Trophoblast cell (in vitro differentiated cells and primary cell): ENCODE results near the gene SLC16A12.
"Not testable (repeated sequence)": the region's sequence is repeated elsewhere in the genome, so short reads cannot be mapped to it uniquely, and the experiment has no call there.

Experiments used
- DNase-seq, 2 donors: peaks; one replicate each; pipeline ENCODE4 v3.0.0-alpha.2; 2016
- H2AFZ ChIP-seq: 2 replicates; pipeline ENCODE4 v1.6.1; 2013; ENCODE audit warnings: low read length, moderate library complexity, mild to moderate bottlenecking; ENCODE audit not compliant: insufficient read depth, poor library complexity
- H2AK5ac ChIP-seq: 2 replicates; pipeline ENCODE4 v1.6.1; 2013; ENCODE audit warnings: mild to moderate bottlenecking, low read length
- H2BK120ac ChIP-seq: 2 replicates; pipeline ENCODE4 v1.6.1; 2013; ENCODE audit warnings: low read length, mild to moderate bottlenecking, moderate library complexity; ENCODE audit not compliant: insufficient read depth, poor library complexity
- H2BK12ac ChIP-seq: 2 replicates; pipeline ENCODE4 v1.6.1; 2013; ENCODE audit warnings: mild to moderate bottlenecking, low read length, moderate library complexity
- H2BK5ac ChIP-seq: 2 replicates; pipeline ENCODE4 v1.6.1; 2013; ENCODE audit warnings: low read length, low read depth, moderate library complexity, mild to moderate bottlenecking; ENCODE audit not compliant: poor library complexity
- H3K14ac ChIP-seq: 2 replicates; pipeline ENCODE4 v1.6.1; 2013; ENCODE audit warnings: mild to moderate bottlenecking, low read length
- H3K18ac ChIP-seq: 2 replicates; pipeline ENCODE4 v1.6.1; 2013; ENCODE audit warnings: mild to moderate bottlenecking, low read length
- H3K23ac ChIP-seq: 2 replicates; pipeline ENCODE4 v1.6.1; 2013; ENCODE audit warnings: low read length
- H3K27ac ChIP-seq: 2 replicates; pipeline ENCODE4 v1.5.1; 2013; ENCODE audit warnings: low read depth, mild to moderate bottlenecking, inconsistent platforms, low read length, moderate library complexity
- H3K27me3 ChIP-seq: 2 replicates; pipeline ENCODE4 v1.6.1; 2013; ENCODE audit warnings: inconsistent platforms, mild to moderate bottlenecking, low read length, moderate library complexity; ENCODE audit not compliant: insufficient read depth
- H3K36me3 ChIP-seq, 2 experiments: 1 replicate in 1 of 2; 2 replicates in 1 of 2; pipeline ENCODE4 v1.6.1; 2013; ENCODE audit warnings: low read length in 2 of 2, mild to moderate bottlenecking in 2 of 2, moderate library complexity in 1 of 2; ENCODE audit not compliant: insufficient read depth in 2 of 2, control insufficient read depth in 1 of 2
- H3K4ac ChIP-seq: 2 replicates; pipeline ENCODE4 v1.6.1; 2013; ENCODE audit warnings: low read depth, mild to moderate bottlenecking, low read length, moderate library complexity
- H3K4me1 ChIP-seq, 2 experiments: 1 replicate in 1 of 2; 2 replicates in 1 of 2; pipeline ENCODE4 v1.6.1; 2013; ENCODE audit warnings: low read length in 2 of 2, mild to moderate bottlenecking in 2 of 2, moderate library complexity in 1 of 2; ENCODE audit not compliant: insufficient read depth in 2 of 2, control insufficient read depth in 1 of 2
- H3K4me2 ChIP-seq: 2 replicates; pipeline ENCODE4 v1.6.1; 2013; ENCODE audit warnings: inconsistent platforms, mild to moderate bottlenecking, low read length, moderate library complexity
- H3K4me3 ChIP-seq: 2 replicates; pipeline ENCODE4 v1.5.1; 2013; ENCODE audit warnings: mild to moderate bottlenecking, low read depth, low read length, inconsistent platforms
- H3K79me1 ChIP-seq: one replicate; pipeline ENCODE4 v1.6.1; 2013; ENCODE audit warnings: low read length
- H3K79me2 ChIP-seq: 2 replicates; pipeline ENCODE4 v1.6.1; 2013; ENCODE audit warnings: low read length, mild to moderate bottlenecking; ENCODE audit not compliant: control insufficient read depth, insufficient read depth, poor library complexity
- H3K9ac ChIP-seq: 2 replicates; pipeline ENCODE4 v1.6.1; 2013; ENCODE audit warnings: mild to moderate bottlenecking, low read length
- H3K9me3 ChIP-seq: 2 replicates; pipeline ENCODE4 v1.6.1; 2013; ENCODE audit warnings: low read depth, mild to moderate bottlenecking, control low read depth, inconsistent platforms, low read length; ENCODE audit not compliant: insufficient read depth
- H4K12ac ChIP-seq: 2 replicates; pipeline ENCODE4 v1.6.1; 2013; ENCODE audit warnings: low read depth, mild to moderate bottlenecking, low read length, moderate library complexity
- H4K8ac ChIP-seq: 2 replicates; pipeline ENCODE4 v1.6.1; 2013; ENCODE audit warnings: low read depth, mild to moderate bottlenecking, low read length, moderate library complexity
- H4K91ac ChIP-seq: one replicate; pipeline ENCODE4 v1.6.1; 2013; ENCODE audit warnings: low read depth, mild to moderate bottlenecking, low read length, moderate library complexity
- WGBS: extraction: QIAGEN DNeasy Blood & Tissue Kit; methylation state at CpG from one replicate; pipeline ENCODE4 v1.1.7; 2013; ENCODE audit warnings: missing lambda C conversion rate; ENCODE audit not compliant: insufficient read length, insufficient coverage; ENCODE audit errors: extremely low coverage; 5-methylcytosine and 5-hydroxymethylcytosine counted together

Gene SLC16A12

DNA sequence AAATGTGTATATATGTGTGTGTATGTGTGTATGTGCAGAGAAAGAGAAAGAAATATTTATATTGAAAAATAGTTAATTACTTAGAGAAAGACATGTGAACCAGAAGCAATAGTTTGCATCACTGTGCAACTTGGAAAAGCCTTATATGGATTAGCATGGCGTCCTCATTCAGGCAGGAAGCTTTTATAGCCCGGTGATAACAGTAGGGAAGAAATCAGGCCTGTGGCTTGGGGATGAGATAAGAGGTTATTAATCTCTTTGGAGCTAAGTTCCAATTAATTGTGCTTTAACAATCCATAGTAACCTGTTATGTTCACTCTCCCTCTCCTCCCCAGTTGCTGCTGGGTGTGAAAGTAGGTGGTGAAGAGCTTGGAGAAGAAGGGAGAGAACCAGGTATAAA lies 84.5 kb downstream of the SLC16A12 start:
- Histone ChIP-seq H3K27me3 (no peaks in the 10 kb centered on the region), H3K36me3 (no peaks in the 10 kb centered on the region), H3K4ac (no peak overlapping the region), H4K91ac (no peak overlapping the region), H2BK120ac (no peak overlapping the region), H3K9me3 (no peaks in the 10 kb centered on the region), H4K8ac (no peak overlapping the region), H2BK12ac (no peak overlapping the region), H3K4me3 (no peak overlapping the region), H2AFZ (no peak overlapping the region), H3K9ac (no peak overlapping the region), H3K79me1 (no peaks in the 10 kb centered on the region), H3K27ac (no peak overlapping the region), H3K79me2 (no peaks in the 10 kb centered on the region), H4K12ac (no peak overlapping the region), H3K18ac (no peak overlapping the region), H2BK5ac (no peak overlapping the region), H3K4me1 (no peaks in the 10 kb centered on the region), H3K14ac (no peak overlapping the region), H2AK5ac (no peak overlapping the region), H3K4me2 (no peak overlapping the region), H3K23ac (no peak overlapping the region)
- DNase-seq: no peak
- WGBS: no CpG with 5 or more reads among the region's 2 CpGs

DNA sequence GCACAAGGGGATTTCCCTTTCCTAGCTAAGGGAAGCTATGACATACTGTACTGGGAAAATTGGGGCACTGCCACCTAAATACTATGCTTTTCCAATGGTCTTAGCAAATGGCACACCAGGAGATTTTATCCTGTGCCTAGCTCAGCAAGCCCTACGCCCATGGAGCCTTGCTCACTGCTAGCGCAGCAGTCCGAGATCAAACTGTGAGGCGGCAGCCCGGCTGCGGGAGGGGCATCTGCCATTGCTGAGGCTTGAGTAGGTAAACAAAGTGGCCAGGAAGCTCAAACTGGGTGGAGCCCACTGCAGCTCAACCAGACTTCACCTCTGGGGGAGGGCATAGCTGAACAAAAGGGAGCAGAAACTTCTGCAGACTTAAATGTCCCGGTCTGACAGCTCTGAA lies 90.6 kb downstream of the SLC16A12 start:
- H3K36me3 ChIP-seq, H3K4me3 ChIP-seq, H2BK120ac ChIP-seq, H3K4me2 ChIP-seq, H3K9me3 ChIP-seq, H3K9ac ChIP-seq, H3K79me2 ChIP-seq, H3K27ac ChIP-seq, H3K14ac ChIP-seq, H2AFZ ChIP-seq, H4K8ac ChIP-seq, H3K18ac ChIP-seq, DNase-seq, H3K23ac ChIP-seq, H3K4ac ChIP-seq, H3K79me1 ChIP-seq, H2BK5ac ChIP-seq, H4K12ac ChIP-seq, H2BK12ac ChIP-seq, H3K4me1 ChIP-seq, H2AK5ac ChIP-seq, H3K27me3 ChIP-seq, H4K91ac ChIP-seq: not testable (repeated sequence)
- WGBS: no CpG with 5 or more reads among the region's 7 CpGs

DNA sequence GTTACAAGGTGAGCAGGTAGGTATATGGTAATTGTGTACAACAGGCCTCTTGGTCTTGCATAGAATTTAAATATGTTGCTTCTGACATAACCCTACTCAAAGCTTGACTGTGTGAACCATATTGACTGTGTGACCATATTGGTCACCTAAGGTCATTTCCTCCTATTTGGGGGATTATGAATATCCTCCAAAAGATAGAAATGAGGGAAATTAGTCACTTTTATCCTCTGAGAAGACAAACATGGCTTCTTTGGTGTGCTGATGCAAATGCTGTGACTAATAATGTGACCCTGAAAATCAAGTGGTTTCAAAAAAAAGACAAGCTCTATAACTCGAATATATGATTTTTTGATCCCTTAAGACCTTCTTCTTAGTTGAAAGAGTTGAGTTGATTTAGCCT lies 93.1 kb downstream of the SLC16A12 start:
- H4K91ac ChIP-seq: no peak overlapping the region
- no peaks in the 10 kb centered on the region for H3K36me3 ChIP-seq
- DNase-seq: no peak
- no peak overlapping the region for H4K8ac ChIP-seq
- no peaks in the 10 kb centered on the region for H3K4me1 ChIP-seq
- no peak overlapping the region for H3K18ac ChIP-seq
- no peak overlapping the region for H2BK12ac ChIP-seq
- no peak overlapping the region for H3K4ac ChIP-seq
- H2AK5ac ChIP-seq: no peak overlapping the region
- H2BK120ac ChIP-seq: no peak overlapping the region
- H4K12ac ChIP-seq: no peak overlapping the region
- no peak overlapping the region for H3K9ac ChIP-seq
- H3K79me2 ChIP-seq: no peaks in the 10 kb centered on the region
- no peak overlapping the region for H3K27ac ChIP-seq
- H3K9me3 ChIP-seq: peaks cover 6% of the 10 kb centered on the region
- H3K23ac ChIP-seq: no peak overlapping the region
- no peak overlapping the region for H2AFZ ChIP-seq
- H3K4me3 ChIP-seq: no peak overlapping the region
- no CpG with 5 or more reads among the region's 1 CpG for WGBS
- H3K79me1 ChIP-seq: no peaks in the 10 kb centered on the region
- no peak overlapping the region for H3K14ac ChIP-seq
- H2BK5ac ChIP-seq: no peak overlapping the region
- no peaks in the 10 kb centered on the region for H3K27me3 ChIP-seq
- H3K4me2 ChIP-seq: no peak overlapping the region

DNA sequence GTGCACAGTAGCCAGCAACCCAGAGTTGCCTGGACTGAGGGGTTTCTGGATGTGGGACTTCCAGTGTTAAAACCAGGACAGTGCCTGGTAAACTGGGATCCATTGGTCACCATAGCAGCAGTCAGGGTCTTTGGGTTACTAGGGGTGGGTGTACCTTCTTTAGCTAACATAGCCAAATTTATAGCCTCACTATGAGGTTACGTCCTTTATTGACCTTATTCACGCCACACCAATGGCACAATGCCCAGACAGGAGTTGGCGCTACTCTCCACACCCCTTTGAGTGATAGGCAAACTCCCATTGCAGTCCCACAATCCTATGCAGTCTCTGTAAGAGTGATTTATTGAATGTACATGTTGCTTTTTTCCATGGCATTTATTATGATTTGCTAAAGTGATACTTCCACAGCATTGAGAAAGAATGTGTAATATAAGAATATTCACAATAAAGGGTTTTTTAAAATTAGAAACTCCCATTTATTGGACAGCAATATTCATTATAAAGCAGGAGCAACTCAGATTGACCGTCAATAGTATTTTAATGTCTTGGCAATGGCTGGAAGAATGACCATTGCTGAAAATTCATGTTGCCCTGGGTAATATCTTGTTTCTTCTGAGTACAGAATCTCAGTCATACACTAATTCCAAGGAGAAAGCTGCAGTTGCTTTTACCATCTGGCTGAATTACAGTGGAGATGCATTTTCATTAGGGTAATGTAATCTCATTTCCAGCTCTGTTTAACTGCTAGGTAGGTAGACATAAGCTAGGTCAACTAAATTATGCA lies 95.0 kb downstream of the SLC16A12 start:
- H2AFZ ChIP-seq: no peak overlapping the region
- DNase-seq: no peak
- no CpG with 5 or more reads among the region's 4 CpGs for WGBS

More for the DNA sequence above, 95.0 kb downstream of the SLC16A12 start:
- Histone ChIP-seq H3K9me3 (peaks cover 6% of the 10 kb centered on the region), H3K36me3 (no peaks in the 10 kb centered on the region), H4K91ac (no peak overlapping the region), H3K14ac (no peak overlapping the region), H2BK120ac (no peak overlapping the region), H3K9ac (no peak overlapping the region), H2BK5ac (no peak overlapping the region), H2AK5ac (no peak overlapping the region), H3K27me3 (no peaks in the 10 kb centered on the region), H3K4me1 (no peaks in the 10 kb centered on the region), H3K79me2 (no peaks in the 10 kb centered on the region), H3K27ac (no peak overlapping the region), H3K18ac (no peak overlapping the region), H3K79me1 (no peaks in the 10 kb centered on the region), H3K4me2 (no peak overlapping the region), H4K12ac (no peak overlapping the region), H3K4ac (no peak overlapping the region), H3K23ac (no peak overlapping the region), H2BK12ac (no peak overlapping the region), H4K8ac (no peak overlapping the region), H3K4me3 (no peak overlapping the region)
